ENCODE measurements around the gene HS2ST1. TPM values are rescaled to one million over a fixed set of nuclear protein-coding genes. Genes with fewer than 3 reads are reported as not detected.

The HS2ST1 gene
- polyA plus RNA-seq, 3 donors: 2.6 to 6.0 (median 4.2) TPM

DNA sequence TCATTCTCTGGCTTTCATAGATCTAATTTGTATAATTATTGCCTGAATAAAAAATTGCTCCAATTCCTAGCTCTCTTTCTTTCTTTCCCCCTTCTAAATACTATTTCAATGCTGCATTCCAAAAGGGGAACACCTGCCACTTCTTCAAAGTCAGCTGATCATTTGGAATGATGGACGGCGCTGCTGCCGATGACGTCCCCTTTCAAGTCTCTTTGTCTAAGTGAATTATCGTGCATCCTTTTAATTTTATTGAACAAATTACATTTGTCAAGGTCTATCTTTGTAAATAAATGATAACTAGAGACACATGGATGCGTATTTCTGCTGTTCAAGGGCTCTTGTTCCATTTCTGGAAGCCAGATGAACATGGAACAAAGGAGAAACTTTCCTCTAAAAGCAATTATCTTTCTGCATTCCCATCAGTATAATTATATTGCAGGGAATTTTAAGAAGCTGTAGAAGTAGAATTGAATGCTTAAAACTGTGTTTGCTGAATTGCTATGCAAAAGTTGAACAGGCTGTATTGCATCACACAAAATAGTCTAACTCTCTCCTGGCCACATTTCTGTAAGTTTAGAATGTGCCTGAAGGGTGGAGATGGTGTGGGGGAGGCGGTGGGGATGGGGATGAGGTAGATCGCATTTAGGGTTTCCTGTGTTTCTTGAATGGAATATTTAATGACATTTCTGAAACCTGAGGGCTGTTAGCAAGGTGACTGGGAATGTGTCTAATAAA, 222.3 kb downstream of the HS2ST1 start:
- H3K4me3 ChIP-seq (replicated peaks in 1 of 3; ENCODE audit: low read depth in 2 of 3, low read length in 3 of 3): no peak overlapping the region
- H3K9me3 Mint-ChIP-seq: peaks cover 0 to 5% (median 0%) of the 10 kb centered on the region in 7 donors
- no peak overlapping the region for H3K27ac ChIP-seq (ENCODE audit: low read depth in 1 of 2, low read length in 2 of 2)
- peaks cover 6 to 11% of the 10 kb centered on the region in 2 donors for H3K4me1 ChIP-seq (ENCODE audit: control insufficient read depth in 1 of 2, insufficient read depth in 2 of 2, low read length in 2 of 2)
- peaks cover under 1 to 7% (median 6%) of the 10 kb centered on the region in 3 donors for H3K27me3 Mint-ChIP-seq (ENCODE audit: low read depth in 3 of 3)
- WGBS (ENCODE audit: insufficient coverage): 80% methylated on average over 1 of the region's 8 CpGs
- H3K27ac Mint-ChIP-seq: no peak overlapping the region
- no peak overlapping the region for H2AFZ ChIP-seq (ENCODE audit: insufficient read depth, low read depth, low read length, poor library complexity, severe bottlenecking)
- peaks cover 11% of the 10 kb centered on the region for H3K4me1 Mint-ChIP-seq
- no peaks in the 10 kb centered on the region for H4K20me1 ChIP-seq (ENCODE audit: insufficient read depth, low read length)
- H3K4me3 Mint-ChIP-seq: no peak overlapping the region
- H3K36me3 Mint-ChIP-seq: no peaks in the 10 kb centered on the region
- peaks cover 0 to 4% of the 10 kb centered on the region in 2 donors for H3K27me3 ChIP-seq (ENCODE audit: control insufficient read depth in 2 of 2, insufficient read depth in 2 of 2, low read length in 2 of 2)
- H3K9ac ChIP-seq (ENCODE audit: insufficient read depth, low read length, poor library complexity, severe bottlenecking): no peak overlapping the region
- TF ChIP-seq, protein P1, sequence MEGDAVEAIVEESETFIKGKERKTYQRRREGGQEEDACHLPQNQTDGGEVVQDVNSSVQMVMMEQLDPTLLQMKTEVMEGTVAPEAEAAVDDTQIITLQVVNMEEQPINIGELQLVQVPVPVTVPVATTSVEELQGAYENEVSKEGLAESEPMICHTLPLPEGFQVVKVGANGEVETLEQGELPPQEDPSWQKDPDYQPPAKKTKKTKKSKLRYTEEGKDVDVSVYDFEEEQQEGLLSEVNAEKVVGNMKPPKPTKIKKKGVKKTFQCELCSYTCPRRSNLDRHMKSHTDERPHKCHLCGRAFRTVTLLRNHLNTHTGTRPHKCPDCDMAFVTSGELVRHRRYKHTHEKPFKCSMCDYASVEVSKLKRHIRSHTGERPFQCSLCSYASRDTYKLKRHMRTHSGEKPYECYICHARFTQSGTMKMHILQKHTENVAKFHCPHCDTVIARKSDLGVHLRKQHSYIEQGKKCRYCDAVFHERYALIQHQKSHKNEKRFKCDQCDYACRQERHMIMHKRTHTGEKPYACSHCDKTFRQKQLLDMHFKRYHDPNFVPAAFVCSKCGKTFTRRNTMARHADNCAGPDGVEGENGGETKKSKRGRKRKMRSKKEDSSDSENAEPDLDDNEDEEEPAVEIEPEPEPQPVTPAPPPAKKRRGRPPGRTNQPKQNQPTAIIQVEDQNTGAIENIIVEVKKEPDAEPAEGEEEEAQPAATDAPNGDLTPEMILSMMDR (IDR thresholded peaks at IDR 0.05): no peak
- H3K36me3 ChIP-seq (replicated peaks in 1 of 2; ENCODE audit: control insufficient read depth in 1 of 2, insufficient read depth in 2 of 2, low read length in 2 of 2): no peaks in the 10 kb centered on the region
- H3K4me2 ChIP-seq (replicated peaks; ENCODE audit: extremely low read depth, low read length, poor library complexity, severe bottlenecking): no peak overlapping the region
- intact Hi-C loops (cut with micrococcal nuclease): loop anchor here in 1 of 2 donors (10.0 kb wide), 1 partner anchor 818 kb away; no protein-coding TSS in a partner anchor
- H3K79me2 ChIP-seq (ENCODE audit: insufficient read depth, low read length): no peaks in the 10 kb centered on the region
- DNase-seq: no peak
- H3K9me3 ChIP-seq (replicated peaks in 1 of 2; ENCODE audit: control insufficient read depth in 1 of 2, insufficient read depth in 1 of 2, low read length in 2 of 2): no peaks in the 10 kb centered on the region

DNA sequence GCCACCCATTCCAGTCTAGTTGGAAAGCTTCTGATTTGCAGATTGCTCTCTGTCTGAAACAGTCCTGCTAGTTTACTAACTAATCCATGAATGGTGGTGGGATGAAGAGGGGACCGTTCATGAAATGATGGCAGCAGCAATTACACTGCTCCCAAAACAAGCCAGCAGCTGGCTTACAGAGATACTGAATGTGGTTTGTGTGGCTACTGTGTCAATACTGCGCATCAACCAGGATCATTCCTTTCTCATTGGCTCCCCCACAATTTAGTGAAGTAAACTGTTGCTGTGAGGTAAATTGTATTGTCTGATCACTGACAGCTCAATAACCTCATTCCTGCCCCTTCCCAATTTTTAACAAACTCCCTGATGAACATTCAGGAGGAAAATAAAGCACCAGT, 222.9 kb downstream of the HS2ST1 start:
- Histone ChIP-seq H3K4me1 (ENCODE audit: control insufficient read depth in 1 of 2, insufficient read depth in 2 of 2, low read length in 2 of 2) (peaks cover 5 to 6% of the 10 kb centered on the region in 2 donors), H3K9ac (ENCODE audit: insufficient read depth, low read length, poor library complexity, severe bottlenecking) (no peak overlapping the region), H3K4me3 (replicated peaks in 1 of 3; ENCODE audit: low read depth in 2 of 3, low read length in 3 of 3) (no peak overlapping the region), H3K79me2 (ENCODE audit: insufficient read depth, low read length) (no peaks in the 10 kb centered on the region), H2AFZ (ENCODE audit: insufficient read depth, low read depth, low read length, poor library complexity, severe bottlenecking) (no peak overlapping the region), H3K27ac (ENCODE audit: low read depth in 1 of 2, low read length in 2 of 2) (no peak overlapping the region), H3K27me3 (ENCODE audit: control insufficient read depth in 2 of 2, insufficient read depth in 2 of 2, low read length in 2 of 2) (peaks cover 0 to 4% of the 10 kb centered on the region in 2 donors), H3K36me3 (replicated peaks in 1 of 2; ENCODE audit: control insufficient read depth in 1 of 2, insufficient read depth in 2 of 2, low read length in 2 of 2) (no peaks in the 10 kb centered on the region), H4K20me1 (ENCODE audit: insufficient read depth, low read length) (no peaks in the 10 kb centered on the region), H3K4me2 (replicated peaks; ENCODE audit: extremely low read depth, low read length, poor library complexity, severe bottlenecking) (no peak overlapping the region), H3K9me3 (replicated peaks in 1 of 2; ENCODE audit: control insufficient read depth in 1 of 2, insufficient read depth in 1 of 2, low read length in 2 of 2) (no peaks in the 10 kb centered on the region)
- intact Hi-C loops (cut with micrococcal nuclease): loop anchor here in 1 of 2 donors (10.0 kb wide), 1 partner anchor 817 kb away; no protein-coding TSS in a partner anchor
- TF ChIP-seq, protein P1 (IDR thresholded peaks at IDR 0.05): no peak
- peaks cover 0 to 7% (median 6%) of the 10 kb centered on the region in 3 donors for H3K27me3 Mint-ChIP-seq (ENCODE audit: low read depth in 3 of 3)
- no peak overlapping the region for H3K27ac Mint-ChIP-seq
- H3K36me3 Mint-ChIP-seq: no peaks in the 10 kb centered on the region
- DNase-seq: no peak
- peaks cover 0 to 5% (median 0%) of the 10 kb centered on the region in 7 donors for H3K9me3 Mint-ChIP-seq
- H3K4me3 Mint-ChIP-seq: no peak overlapping the region
- WGBS (ENCODE audit: insufficient coverage): no CpG with 5 or more reads among the region's 2 CpGs
- H3K4me1 Mint-ChIP-seq: peaks cover 8% of the 10 kb centered on the region

Data from CD14-positive monocyte (primary cell).